HEK293 (cell line): ENCODE measurements around the gene EDEM1.

Experiments used
- CTCF ChIA-PET: fragments of 350-600 bp; formaldehyde crosslinking; extraction: SDS; loops from one replicate; lab custom pipeline; 2021; ENCODE audit warnings: antibody characterized with exemption; lab: Yijun Ruan, JAX
- POLR2A ChIA-PET: fragments of 300-600 bp; formaldehyde crosslinking; extraction: SDS; loops from one replicate; lab custom pipeline; 2020; ENCODE audit warnings: antibody characterized with exemption, inconsistent platforms; lab: Yijun Ruan, JAX
- H3K27ac ChIP-seq: fragments of 200-500 bp; sonication (Bioruptor generic); 2 replicates; pipeline ENCODE4 v1.5.1; 2014; ENCODE audit warnings: low read depth, low read length, control low read depth, inconsistent platforms; ENCODE audit errors: extremely low read depth
- H3K36me3 ChIP-seq, 2 experiments: fragments of 200-500 bp in 1 of 2; sonication (Bioruptor generic) in 1 of 2; 1 replicate in 1 of 2; 2 replicates in 1 of 2; pipeline ENCODE4 v1.5.1; 2014 to 2017; ENCODE audit warnings: inconsistent platforms in 2 of 2, low read length in 2 of 2; ENCODE audit not compliant: control insufficient read depth in 2 of 2, insufficient read depth in 1 of 2
- H3K4me1 ChIP-seq: fragments of 200-500 bp; sonication (Bioruptor generic); 2 replicates; pipeline ENCODE4 v1.5.1; 2014; ENCODE audit warnings: mild to moderate bottlenecking, low read length, inconsistent platforms; ENCODE audit not compliant: control insufficient read depth, insufficient read depth
- H3K4me3 ChIP-seq: 2 replicates; pipeline ENCODE4 v1.5.1; 2011; ENCODE audit warnings: low read depth, mild to moderate bottlenecking, control low read depth, low read length, moderate library complexity
- H3K9me3 ChIP-seq: fragments of 200-500 bp; sonication (Bioruptor generic); 2 replicates; pipeline ENCODE4 v1.5.1; 2014; ENCODE audit warnings: low read depth, low read length, inconsistent platforms; ENCODE audit not compliant: control insufficient read depth, insufficient read depth
- GLIS2 ChIP-seq: fragments of 450-650 bp; formaldehyde crosslinking; IDR thresholded peaks from 2 replicates; pipeline ENCODE4 v1.5.1; 2016; ENCODE audit warnings: missing biosample characterization, missing genetic modification characterization
- HOXC10 ChIP-seq: sonication (generic); formaldehyde crosslinking; IDR thresholded peaks from 2 replicates; pipeline ENCODE4 v1.8.1; 2023; ENCODE audit warnings: mild to moderate bottlenecking, missing genetic modification reagents
- REPIN1 ChIP-seq: fragments of 450-650 bp; formaldehyde crosslinking; IDR thresholded peaks from 2 replicates; pipeline ENCODE4 v1.5.1; 2017; ENCODE audit warnings: missing biosample characterization, missing genetic modification characterization, low read depth
- SCRT1 ChIP-seq: fragments of 450-650 bp; formaldehyde crosslinking; IDR thresholded peaks from 2 replicates; pipeline ENCODE4 v1.5.1; 2016; ENCODE audit warnings: missing biosample characterization, missing genetic modification characterization, borderline replicate concordance
- SP3 ChIP-seq: fragments of 450-650 bp; formaldehyde crosslinking; IDR thresholded peaks from 2 replicates; pipeline ENCODE4 v1.5.1; 2016; ENCODE audit warnings: missing biosample characterization, missing genetic modification characterization
- TCF7L2 ChIP-seq: IDR thresholded peaks from 2 replicates; pipeline ENCODE4 v1.6.1; 2011; ENCODE audit warnings: low read depth, mild to moderate bottlenecking, inconsistent platforms, low read length, moderate library complexity, borderline replicate concordance
- ZBTB20 ChIP-seq: fragments of 450-650 bp; formaldehyde crosslinking; IDR thresholded peaks from 2 replicates; pipeline ENCODE4 v1.5.1; 2016; ENCODE audit warnings: missing biosample characterization, missing genetic modification characterization
- ZBTB48 ChIP-seq: fragments of 450-650 bp; formaldehyde crosslinking; IDR thresholded peaks from 2 replicates; pipeline ENCODE4 v1.5.1; 2016; ENCODE audit warnings: missing biosample characterization, missing genetic modification characterization
- ZEB2 ChIP-seq: fragments of 450-650 bp; formaldehyde crosslinking; IDR thresholded peaks from 2 replicates; pipeline ENCODE4 v1.5.1; 2016; ENCODE audit warnings: missing biosample characterization, missing genetic modification characterization
- ZFHX2 ChIP-seq: fragments of 450-650 bp; formaldehyde crosslinking; conservative IDR thresholded peaks from 2 replicates; pipeline ENCODE4 v1.5.1; 2016; ENCODE audit warnings: missing biosample characterization, missing genetic modification characterization
- ZNF112 ChIP-seq: fragments of 450-650 bp; formaldehyde crosslinking; IDR thresholded peaks from 2 replicates; pipeline ENCODE4 v1.5.0; 2017; ENCODE audit warnings: missing biosample characterization, missing genetic modification characterization
- ZNF768 ChIP-seq: fragments of 450-650 bp; formaldehyde crosslinking; IDR thresholded peaks from 2 replicates; pipeline ENCODE4 v1.5.1; 2018; ENCODE audit warnings: missing biosample characterization, mild to moderate bottlenecking, missing genetic modification characterization
- ZSCAN16 ChIP-seq: fragments of 450-650 bp; formaldehyde crosslinking; IDR thresholded peaks from 2 replicates; pipeline ENCODE4 v1.5.1; 2016; ENCODE audit warnings: missing biosample characterization, missing genetic modification characterization
- ZSCAN30 ChIP-seq: fragments of 450-650 bp; IDR thresholded peaks from 2 replicates; pipeline ENCODE4 v1.5.1; 2018; ENCODE audit warnings: missing biosample characterization, mild to moderate bottlenecking, missing genetic modification characterization, moderate library complexity
- TF ChIP-seq, protein P1 (sequence below): fragments of 450-650 bp; formaldehyde crosslinking; IDR thresholded peaks from 2 replicates; pipeline ENCODE4 v1.5.1; 2016; ENCODE audit warnings: missing biosample characterization, missing genetic modification characterization
- TF ChIP-seq, protein P2 (sequence below): sonication (generic); formaldehyde crosslinking; IDR thresholded peaks from 2 replicates; pipeline ENCODE4 v1.8.1; 2022; ENCODE audit warnings: mild to moderate bottlenecking, moderate library complexity, missing genetic modification reagents
- TF ChIP-seq, protein P3 (sequence below): fragments of 450-650 bp; formaldehyde crosslinking; IDR thresholded peaks from 2 replicates; pipeline ENCODE4 v1.5.1; 2016; ENCODE audit warnings: missing biosample characterization, missing genetic modification characterization
- TF ChIP-seq, protein P4 (sequence below): fragments of 450-650 bp; formaldehyde crosslinking; IDR thresholded peaks from 2 replicates; pipeline ENCODE4 v1.5.1; 2016; ENCODE audit warnings: missing biosample characterization, missing genetic modification characterization
- TF ChIP-seq, protein P5 (sequence below): fragments of 450-650 bp; formaldehyde crosslinking; optimal IDR thresholded peaks from 2 replicates; pipeline ENCODE3; 2016; ENCODE audit warnings: missing biosample characterization, mild to moderate bottlenecking, missing genetic modification characterization

EDEM1 gene

DNA sequence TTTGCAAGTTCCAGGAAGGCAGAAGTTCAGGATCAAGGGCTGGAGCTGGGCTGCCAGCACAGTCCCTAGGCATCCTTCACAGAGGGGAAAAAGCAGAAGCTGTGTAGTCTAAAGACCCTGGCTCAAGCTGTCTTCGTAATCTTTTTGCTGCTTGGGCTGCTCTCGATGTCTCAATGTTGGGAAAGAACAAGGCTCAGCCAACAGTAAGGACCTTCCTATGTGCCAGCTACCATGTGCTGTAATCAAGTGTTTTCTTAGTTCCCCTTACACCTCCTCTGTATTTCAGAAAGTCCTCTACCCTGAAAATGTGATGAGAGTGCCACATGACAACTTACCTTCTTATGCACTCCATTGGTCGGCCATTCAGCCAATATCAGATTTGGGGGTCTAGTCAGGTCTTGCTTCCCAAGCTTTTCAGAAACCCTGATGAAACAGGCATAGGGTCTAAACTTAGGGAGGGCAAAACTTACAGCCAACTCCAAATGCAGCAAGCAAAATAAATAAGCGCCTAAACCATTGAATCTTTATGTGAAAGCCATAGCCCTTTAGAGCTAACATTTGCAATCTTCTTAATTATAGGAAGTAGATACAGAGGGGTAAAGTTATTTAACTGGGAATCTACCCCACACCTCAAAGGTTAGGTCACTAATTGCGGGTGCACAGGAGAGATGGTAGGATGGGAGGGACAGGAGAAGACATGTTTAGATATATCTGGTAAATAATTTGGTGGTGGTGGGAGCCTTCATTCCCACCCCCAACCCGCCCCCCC, 1.2 kb upstream of the EDEM1 start:
- peaks cover 0 to 21% of the 10 kb centered on the region in 2 experiments; a peak in 1 of 3 replicates for H3K36me3 ChIP-seq
- CTCF ChIA-PET: interaction anchor here (0.6 to 1.1 kb wide), 3 partner anchors 27 to 131 kb away, joined by 3 to 4 read pairs (median 3); partner anchors contain the start of gene ARL8B
- TF ChIP-seq, protein P1, sequence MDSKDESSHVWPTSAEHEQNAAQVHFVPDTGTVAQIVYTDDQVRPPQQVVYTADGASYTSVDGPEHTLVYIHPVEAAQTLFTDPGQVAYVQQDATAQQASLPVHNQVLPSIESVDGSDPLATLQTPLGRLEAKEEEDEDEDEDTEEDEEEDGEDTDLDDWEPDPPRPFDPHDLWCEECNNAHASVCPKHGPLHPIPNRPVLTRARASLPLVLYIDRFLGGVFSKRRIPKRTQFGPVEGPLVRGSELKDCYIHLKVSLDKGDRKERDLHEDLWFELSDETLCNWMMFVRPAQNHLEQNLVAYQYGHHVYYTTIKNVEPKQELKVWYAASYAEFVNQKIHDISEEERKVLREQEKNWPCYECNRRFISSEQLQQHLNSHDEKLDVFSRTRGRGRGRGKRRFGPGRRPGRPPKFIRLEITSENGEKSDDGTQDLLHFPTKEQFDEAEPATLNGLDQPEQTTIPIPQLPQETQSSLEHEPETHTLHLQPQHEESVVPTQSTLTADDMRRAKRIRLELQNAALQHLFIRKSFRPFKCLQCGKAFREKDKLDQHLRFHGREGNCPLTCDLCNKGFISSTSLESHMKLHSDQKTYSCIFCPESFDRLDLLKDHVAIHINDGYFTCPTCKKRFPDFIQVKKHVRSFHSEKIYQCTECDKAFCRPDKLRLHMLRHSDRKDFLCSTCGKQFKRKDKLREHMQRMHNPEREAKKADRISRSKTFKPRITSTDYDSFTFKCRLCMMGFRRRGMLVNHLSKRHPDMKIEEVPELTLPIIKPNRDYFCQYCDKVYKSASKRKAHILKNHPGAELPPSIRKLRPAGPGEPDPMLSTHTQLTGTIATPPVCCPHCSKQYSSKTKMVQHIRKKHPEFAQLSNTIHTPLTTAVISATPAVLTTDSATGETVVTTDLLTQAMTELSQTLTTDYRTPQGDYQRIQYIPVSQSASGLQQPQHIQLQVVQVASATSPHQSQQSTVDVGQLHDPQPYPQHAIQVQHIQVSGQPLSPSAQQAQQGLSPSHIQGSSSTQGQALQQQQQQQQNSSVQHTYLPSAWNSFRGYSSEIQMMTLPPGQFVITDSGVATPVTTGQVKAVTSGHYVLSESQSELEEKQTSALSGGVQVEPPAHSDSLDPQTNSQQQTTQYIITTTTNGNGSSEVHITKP (tag by site-specific recombination): peak; percentile 88
- 0 out of 2 replicates have a peak, but pooled peaks have one; percentile 12 for TF ChIP-seq ZBTB48 (tag by site-specific recombination)
- TF ChIP-seq, protein P2, sequence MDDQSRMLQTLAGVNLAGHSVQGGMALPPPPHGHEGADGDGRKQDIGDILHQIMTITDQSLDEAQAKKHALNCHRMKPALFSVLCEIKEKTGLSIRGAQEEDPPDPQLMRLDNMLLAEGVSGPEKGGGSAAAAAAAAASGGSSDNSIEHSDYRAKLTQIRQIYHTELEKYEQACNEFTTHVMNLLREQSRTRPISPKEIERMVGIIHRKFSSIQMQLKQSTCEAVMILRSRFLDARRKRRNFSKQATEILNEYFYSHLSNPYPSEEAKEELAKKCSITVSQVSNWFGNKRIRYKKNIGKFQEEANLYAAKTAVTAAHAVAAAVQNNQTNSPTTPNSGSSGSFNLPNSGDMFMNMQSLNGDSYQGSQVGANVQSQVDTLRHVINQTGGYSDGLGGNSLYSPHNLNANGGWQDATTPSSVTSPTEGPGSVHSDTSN (CRISPR knock-in tag): no peak
- TF ChIP-seq, protein P3, sequence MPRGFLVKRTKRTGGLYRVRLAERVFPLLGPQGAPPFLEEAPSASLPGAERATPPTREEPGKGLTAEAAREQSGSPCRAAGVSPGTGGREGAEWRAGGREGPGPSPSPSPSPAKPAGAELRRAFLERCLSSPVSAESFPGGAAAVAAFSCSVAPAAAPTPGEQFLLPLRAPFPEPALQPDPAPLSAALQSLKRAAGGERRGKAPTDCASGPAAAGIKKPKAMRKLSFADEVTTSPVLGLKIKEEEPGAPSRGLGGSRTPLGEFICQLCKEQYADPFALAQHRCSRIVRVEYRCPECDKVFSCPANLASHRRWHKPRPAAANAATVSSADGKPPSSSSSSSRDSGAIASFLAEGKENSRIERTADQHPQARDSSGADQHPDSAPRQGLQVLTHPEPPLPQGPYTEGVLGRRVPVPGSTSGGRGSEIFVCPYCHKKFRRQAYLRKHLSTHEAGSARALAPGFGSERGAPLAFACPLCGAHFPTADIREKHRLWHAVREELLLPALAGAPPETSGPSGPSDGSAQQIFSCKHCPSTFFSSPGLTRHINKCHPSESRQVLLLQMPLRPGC (tag by site-specific recombination): no peak
- TF ChIP-seq REPIN1 (tag by site-specific recombination): no peak
- no peak for TF ChIP-seq ZNF112
- TF ChIP-seq ZSCAN16: 0 out of 2 replicates have a peak, but pooled peaks have one; percentile 41
- TF ChIP-seq SCRT1 (tag by site-specific recombination): no peak
- TF ChIP-seq, all 188 proteins: peak for 3
- Histone ChIP-seq H3K27ac (no peak overlapping the region; the same call in 1 of the 2 replicates), H3K4me3 (no peak overlapping the region), H3K9me3 (no peaks in the 10 kb centered on the region), H3K4me1 (no peaks in the 10 kb centered on the region)
- POLR2A ChIA-PET: interaction anchor here (0.7 kb wide), 1 partner anchor 63 kb away, joined by 3 read pairs; no protein-coding TSS in a partner anchor

DNA sequence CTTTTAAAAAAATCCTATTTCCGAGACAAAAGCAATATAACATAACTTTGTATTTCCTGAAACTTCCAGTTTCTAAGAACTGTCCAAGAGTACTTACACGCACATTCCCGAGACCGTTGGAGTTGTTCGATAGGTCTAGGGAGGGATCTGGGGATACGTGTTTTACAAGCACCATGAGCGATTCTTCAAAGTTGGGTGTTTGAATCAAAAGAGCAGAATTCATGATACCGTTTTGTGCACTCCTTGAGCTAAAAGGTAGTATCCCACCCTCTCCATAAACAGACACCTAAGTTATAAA, 700 bp upstream of the EDEM1 start:
- H3K27ac ChIP-seq: no peak overlapping the region
- ChIA-PET POLR2A (interaction anchor here (0.7 kb wide), 1 partner anchor 63 kb away, joined by 3 read pairs; no protein-coding TSS in a partner anchor), CTCF (interaction anchor here (0.7 to 1.1 kb wide), 2 partner anchors 64 to 131 kb away, joined by 3 to 4 read pairs; partner anchors contain the start of gene ARL8B)
- no peaks in the 10 kb centered on the region for H3K9me3 ChIP-seq
- H3K4me3 ChIP-seq: peak overlapping the region; percentile 54
- TF ChIP-seq TCF7L2 (no peak), ZEB2 (tag by site-specific recombination) (peak; percentile 21; the same call in 1 of the 2 replicates), ZNF768 (no peak)
- no peaks in the 10 kb centered on the region for H3K4me1 ChIP-seq
- H3K36me3 ChIP-seq: peaks cover 0 to 16% of the 10 kb centered on the region in 2 experiments; a peak in 1 of 3 replicates

DNA sequence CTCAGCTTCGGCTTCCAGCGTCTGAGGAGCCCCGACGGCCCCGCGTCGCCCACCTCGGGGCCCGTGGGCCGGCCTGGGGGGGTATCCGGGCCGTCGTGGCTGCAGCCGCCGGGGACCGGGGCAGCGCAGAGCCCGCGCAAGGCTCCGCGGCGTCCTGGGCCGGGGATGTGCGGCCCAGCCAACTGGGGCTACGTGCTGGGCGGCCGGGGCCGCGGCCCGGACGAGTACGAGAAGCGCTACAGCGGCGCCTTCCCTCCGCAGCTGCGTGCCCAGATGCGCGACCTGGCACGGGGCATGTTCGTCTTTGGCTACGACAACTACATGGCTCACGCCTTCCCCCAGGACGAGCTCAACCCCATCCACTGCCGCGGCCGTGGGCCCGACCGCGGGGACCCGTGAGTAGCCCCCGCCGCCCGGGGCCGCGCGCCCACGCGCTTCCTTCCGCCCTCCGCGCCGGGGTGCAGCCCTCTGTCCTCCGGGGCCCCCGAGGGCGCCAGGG, 462 bp downstream of the EDEM1 start:
- TF ChIP-seq ZSCAN30 (tag by site-specific recombination): 0 out of 2 replicates have a peak, but pooled peaks have one; percentile 46
- peak; percentile 59 for TF ChIP-seq ZFHX2 (tag by site-specific recombination)
- no peak for TF ChIP-seq HOXC10
- TF ChIP-seq, protein P4, sequence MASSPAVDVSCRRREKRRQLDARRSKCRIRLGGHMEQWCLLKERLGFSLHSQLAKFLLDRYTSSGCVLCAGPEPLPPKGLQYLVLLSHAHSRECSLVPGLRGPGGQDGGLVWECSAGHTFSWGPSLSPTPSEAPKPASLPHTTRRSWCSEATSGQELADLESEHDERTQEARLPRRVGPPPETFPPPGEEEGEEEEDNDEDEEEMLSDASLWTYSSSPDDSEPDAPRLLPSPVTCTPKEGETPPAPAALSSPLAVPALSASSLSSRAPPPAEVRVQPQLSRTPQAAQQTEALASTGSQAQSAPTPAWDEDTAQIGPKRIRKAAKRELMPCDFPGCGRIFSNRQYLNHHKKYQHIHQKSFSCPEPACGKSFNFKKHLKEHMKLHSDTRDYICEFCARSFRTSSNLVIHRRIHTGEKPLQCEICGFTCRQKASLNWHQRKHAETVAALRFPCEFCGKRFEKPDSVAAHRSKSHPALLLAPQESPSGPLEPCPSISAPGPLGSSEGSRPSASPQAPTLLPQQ (tag by site-specific recombination): peak; percentile 8; the same call in 1 of the 2 replicates
- TF ChIP-seq, protein P5, sequence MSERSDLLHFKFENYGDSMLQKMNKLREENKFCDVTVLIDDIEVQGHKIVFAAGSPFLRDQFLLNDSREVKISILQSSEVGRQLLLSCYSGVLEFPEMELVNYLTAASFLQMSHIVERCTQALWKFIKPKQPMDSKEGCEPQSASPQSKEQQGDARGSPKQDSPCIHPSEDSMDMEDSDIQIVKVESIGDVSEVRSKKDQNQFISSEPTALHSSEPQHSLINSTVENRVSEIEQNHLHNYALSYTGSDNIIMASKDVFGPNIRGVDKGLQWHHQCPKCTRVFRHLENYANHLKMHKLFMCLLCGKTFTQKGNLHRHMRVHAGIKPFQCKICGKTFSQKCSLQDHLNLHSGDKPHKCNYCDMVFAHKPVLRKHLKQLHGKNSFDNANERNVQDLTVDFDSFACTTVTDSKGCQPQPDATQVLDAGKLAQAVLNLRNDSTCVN (tag by site-specific recombination): peak; percentile 95
- TF ChIP-seq SP3 (tag by site-specific recombination): no peak
- TF ChIP-seq ZBTB20 (tag by site-specific recombination): peak; percentile 64; the same call in 1 of the 2 replicates
- peak; percentile 49; the same call in 1 of the 2 replicates for TF ChIP-seq GLIS2 (tag by site-specific recombination)
- TF ChIP-seq, all 188 proteins: peak for 6
- CTCF ChIA-PET: no interaction called here

More for the DNA sequence above, 462 bp downstream of the EDEM1 start:
- 0 out of 2 replicates have a peak, but pooled peaks cover 5% of the 10 kb centered on the region for H3K4me1 ChIP-seq
- no peaks in the 10 kb centered on the region for H3K9me3 ChIP-seq
- POLR2A ChIA-PET: interaction anchor here (0.5 to 1.5 kb wide), 5 partner anchors 9 to 203 kb away, joined by 4 to 7 read pairs (median 5); no protein-coding TSS in a partner anchor
- H3K4me3 ChIP-seq: peak overlapping the region; percentile 92
- peak overlapping the region; percentile 86 for H3K27ac ChIP-seq
- peaks cover 0 to 10% of the 10 kb centered on the region in 2 experiments; a peak in 1 of 3 replicates for H3K36me3 ChIP-seq
